DMS79 (cell line): ENCODE data around the gene ENPEP.

Source experiments
- DNase-seq: peaks from one replicate; lab custom pipeline; 2025; lab: John Stamatoyannopoulos, UW

Gene ENPEP

DNA sequence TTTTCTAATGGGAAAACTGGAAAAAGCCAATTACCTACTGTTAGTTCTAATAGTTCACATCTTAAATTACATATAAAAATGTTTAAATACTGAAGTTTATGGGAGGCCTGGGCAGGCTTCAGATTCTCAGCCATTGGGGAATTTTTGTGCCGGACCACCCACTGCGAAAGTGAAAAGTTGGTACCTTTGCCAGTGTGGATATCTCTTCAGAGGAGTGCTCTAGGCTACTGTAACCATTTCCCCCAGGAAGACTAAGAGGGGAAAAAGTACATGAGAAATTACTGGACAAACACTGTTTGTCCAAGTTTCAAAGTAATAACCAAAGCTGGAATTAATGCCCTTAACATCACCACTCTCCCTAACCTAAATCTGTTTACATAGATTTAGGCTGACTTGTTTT is 126.1 kb downstream of the ENPEP start:
- DNase-seq = no peak

DNA sequence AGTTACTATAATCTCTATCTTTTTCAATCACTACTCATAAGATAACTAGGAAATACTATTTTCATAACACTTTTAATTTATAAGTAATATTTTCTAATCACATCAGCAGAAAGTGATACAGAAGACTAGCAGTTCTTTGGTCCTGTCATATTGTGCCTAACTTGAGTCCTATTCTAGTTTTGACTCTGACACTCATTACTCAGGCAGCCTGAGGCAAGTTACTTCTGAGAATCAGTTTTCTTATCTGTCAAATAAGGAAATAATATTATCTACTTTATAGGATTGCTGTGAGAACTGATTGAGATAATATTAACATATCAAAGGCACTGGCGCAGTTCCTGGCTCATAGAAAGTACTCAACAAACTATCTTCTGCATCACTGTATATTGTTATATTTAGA is 129.1 kb downstream of the ENPEP start:
- DNase-seq = no peak

DNA sequence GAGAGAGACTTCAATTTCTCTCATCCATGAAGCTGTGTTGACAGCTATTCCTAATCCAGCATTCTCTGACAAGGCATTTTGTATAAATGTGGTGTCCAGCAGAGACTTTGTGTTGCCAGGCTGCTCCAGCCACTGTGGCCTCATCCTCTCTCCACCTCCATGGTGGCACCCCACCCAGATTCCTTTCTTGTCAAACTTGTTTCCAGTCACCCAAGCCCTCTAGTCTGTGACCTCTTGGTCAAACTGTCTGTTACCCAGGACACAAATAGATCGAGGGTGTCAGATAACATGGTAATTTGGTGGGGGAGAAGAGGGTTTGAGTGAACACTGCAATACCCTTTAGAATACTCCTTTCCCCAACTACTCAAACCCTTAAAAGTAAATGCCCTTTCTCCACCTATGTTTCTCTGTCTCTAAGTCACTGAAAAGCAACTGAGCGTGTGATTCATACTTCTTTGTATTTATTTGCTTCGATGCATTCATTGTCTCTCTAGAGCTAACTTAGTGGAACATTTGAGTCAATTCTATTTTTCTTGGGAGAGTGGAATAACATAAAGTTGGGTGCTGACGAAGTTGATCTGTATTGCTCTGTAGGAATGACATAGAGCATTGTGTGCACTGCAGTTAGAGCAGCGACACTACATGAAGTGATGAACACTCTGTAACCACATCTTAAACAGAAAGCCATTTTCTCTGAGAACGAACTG is 133.2 kb downstream of the ENPEP start:
- DNase-seq = no peak

DNA sequence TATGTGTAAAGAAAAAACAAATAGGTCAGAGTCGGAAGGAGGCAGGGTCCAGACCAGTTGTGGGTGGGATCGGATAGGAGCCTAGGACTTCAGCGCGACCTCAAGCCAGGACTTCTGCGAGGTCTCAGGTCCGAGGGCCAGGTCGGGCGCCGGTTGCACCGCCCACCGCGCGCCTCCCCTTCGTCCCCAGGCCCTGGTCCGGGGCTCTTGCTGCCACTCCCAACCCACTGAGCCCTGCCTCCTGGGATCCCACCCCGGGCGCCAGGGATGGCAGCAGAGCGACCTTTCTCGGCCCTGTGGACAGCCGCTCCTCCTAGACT is 134.6 kb downstream of the ENPEP start:
- DNase-seq = no peak

DNA sequence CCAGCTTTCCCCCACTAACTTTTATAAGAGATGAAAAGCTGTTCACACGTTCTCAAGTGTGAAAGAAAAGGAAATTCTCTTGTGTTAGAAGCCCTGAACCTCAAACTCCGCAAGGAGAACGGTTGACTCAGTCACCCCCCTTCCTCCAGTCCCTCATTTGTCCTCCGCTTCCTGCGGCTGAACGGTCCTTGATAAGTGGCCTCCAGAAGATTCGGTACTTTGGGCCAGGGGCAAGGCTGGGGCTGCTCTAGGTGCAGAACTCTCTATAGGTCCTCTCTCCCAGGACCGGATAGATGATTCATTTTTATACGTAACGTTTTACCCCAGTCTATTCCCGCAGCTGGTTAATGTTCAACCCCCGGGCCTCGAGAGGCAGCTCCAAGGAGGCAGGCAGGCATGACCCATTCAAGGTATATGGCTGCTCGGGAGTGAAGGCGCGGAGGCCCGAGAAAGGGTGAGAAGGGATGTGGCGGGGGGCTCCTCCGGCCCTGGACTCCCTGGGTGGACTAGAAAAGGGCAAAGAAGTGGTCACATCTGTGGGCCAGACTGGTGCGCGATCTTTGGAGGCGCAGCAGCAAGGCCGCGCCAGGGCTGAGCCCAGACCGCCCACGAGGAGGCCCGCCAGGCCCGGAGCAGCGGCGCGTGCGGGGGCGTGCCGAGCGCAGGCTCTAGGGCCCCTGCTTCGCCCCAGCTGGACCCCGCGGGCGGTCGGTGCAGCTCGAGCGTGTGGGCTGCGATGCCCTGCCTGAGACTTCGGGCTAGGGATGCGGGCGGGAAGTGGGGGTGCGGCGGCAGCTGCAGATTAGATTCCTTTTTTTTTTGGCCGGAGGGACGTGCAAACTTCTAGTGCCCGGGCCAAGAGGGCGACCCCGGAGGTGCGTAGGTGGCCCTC is 135.2 kb downstream of the ENPEP start:
- DNase-seq = no peak

DNA sequence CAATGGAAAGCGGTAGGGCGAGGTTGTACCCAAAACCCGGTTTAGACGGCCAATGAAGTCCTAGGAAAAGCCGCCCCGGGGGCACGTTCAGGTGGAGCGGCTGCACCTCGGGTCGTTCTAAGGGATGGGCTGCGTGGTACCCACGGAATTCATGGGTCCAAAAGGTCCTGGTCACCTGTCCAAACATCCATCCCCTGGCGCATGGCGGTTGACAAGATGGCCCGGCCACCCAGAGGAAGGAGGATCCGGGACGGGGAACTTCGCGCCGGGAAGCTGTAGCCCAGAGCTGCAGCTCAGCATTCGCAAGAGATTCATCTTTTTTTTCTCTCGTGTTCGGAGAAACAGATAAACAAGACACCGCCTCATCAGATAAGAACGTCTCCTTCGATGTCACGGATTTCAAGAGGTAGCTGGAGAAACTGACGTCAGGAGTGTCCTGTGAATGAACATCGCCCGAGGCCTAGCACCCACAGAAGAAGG is 136.1 kb downstream of the ENPEP start:
- no peak for DNase-seq

DNA sequence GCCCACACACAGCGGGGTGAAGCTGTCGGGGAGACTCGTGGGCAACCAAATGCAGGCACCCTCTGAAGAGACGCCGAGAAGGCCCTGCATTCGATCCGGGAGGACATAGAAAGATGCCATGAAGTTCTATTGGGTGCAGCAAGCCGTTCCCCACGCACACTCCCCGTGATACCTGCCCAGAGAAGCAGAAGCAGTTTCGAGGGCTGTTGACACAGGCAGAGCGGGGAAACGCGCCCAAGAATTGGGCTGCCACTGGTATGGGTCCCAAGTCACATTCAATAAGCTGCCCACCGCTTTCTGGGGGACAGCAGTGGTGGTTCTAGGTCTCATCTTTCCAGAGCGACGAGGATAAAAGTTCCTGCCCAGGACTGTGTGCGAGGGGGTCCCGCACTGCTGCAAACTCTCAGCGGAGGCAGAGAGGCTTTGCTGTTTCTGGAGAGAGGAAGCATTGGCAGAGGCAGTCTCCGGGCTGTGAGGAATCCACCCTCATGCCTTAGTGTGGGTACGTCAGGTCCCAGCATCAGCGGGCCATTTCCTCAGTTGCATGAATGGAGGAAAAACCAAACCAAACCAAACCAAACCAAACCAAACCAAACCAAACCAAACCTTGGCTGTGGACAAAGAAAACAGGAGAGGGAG is 136.8 kb downstream of the ENPEP start:
- DNase-seq = no peak

DNA sequence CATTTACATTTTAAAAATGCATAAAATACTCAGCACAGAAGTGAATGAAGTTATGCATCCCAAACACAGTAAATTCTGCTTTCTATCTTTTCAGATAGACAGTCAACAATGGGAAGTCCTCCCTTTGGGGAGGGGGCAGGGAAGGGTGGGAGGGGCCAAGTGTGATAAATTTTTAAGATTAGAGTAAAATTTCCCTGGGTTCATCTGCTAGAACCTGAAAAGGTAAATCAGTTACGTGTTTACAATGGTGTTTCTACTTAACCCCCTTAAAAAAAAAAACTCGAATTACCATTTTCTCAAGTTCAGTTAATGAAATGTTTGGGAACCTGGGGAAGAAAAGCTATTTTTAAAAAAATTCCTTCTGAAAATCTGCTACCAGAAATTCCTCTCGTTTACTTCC is 137.8 kb downstream of the ENPEP start:
- DNase-seq = no peak

DNA sequence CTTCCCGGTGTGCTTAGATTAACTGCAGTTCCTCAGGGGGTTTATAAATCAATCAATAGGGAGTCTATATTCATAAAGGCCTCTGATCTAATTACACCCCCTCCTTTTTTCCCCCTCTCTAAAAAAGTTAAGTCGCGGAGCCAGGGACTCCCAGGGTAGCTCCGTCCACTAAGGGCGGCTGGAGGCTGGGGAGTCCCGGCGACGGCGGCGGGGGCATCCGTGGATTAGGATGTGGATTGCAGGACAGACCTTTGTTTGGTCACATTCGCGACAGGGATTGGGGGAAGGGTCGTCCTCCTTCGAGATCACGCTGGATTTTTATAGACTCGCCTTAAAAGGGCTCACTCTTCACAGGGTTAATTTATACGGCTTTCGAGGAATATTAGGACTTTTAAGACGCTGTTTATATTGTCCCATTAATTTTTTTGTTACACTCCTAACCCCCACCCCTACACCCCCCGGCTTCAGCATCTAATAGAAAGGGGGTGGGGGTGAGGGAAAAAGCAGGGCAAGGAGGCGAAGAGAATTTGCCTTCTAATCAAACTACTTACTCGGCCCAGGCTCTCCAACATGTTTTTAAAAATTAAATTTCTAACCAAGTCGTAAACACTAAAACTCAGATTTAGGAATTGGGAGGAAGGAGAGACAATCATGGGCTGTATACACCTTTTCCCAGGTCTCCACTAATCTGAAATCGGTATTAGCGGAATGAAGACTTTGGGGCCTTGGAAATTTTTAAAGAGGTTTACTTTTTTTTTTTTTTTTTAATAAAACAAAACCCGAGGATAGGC is 138.4 kb downstream of the ENPEP start:
- no peak for DNase-seq
